Endothelial cell of umbilical vein (primary cell): ENCODE results near the gene CIRBP. TPM values are rescaled to one million over a fixed set of nuclear protein-coding genes. Genes with fewer than 3 reads are reported as not detected.

Source experiments
- BruUV-seq: library from RNA; stranded (reverse); fragments of 400-500 nt; replicated peaks from 2 replicates; lab custom pipeline; 2021; lab: Mats Ljungman, UMichigan
- CTCF ChIA-PET: fragments of 300-600, 350-600 bp; sonication (Branson Sonifier 250); formaldehyde crosslinking; loops from one replicate; lab custom pipeline; 2021; ENCODE audit warnings: antibody characterized with exemption, inconsistent platforms; lab: Charles Lee
- POLR2A ChIA-PET: fragments of 300-600, 350-600 bp; sonication (Branson Sonifier 250); formaldehyde crosslinking; loops from one replicate; lab custom pipeline; 2021; ENCODE audit warnings: antibody characterized with exemption, inconsistent platforms; lab: Charles Lee
- DNase-seq: peaks from one replicate; pipeline ENCODE4 v3.0.0-alpha.2; 2011; ENCODE audit warnings: low read depth, low spot score
- FAIRE-seq: peaks from 2 replicates; lab custom pipeline; 2011; peaks lifted over from hg19 to GRCh38; lab: Jason Lieb, UNC
- H2AFZ ChIP-seq: 2 replicates; pipeline ENCODE4 v1.6.0; 2012; ENCODE audit warnings: low read depth, low read length, control low read depth, inconsistent platforms
- H3K27ac ChIP-seq: 2 replicates; pipeline ENCODE4 v1.5.1; 2011; ENCODE audit warnings: low read depth, mild to moderate bottlenecking, control low read depth, low read length, moderate library complexity; ENCODE audit not compliant: insufficient read depth
- H3K27me3 ChIP-seq, 2 experiments: 2 replicates each; pipeline versions ENCODE4 v1.6.0 to v1.6.1; 2011; ENCODE audit warnings: low read length in 2 of 2, mixed read lengths in 1 of 2; ENCODE audit not compliant: control insufficient read depth in 2 of 2, insufficient read depth in 2 of 2
- H3K36me3 ChIP-seq, 2 experiments: 2 replicates in 1 of 2; 3 replicates in 1 of 2; pipeline ENCODE4 v1.5.1; 2011; ENCODE audit warnings: low read length in 2 of 2, mild to moderate bottlenecking in 1 of 2, moderate library complexity in 1 of 2; ENCODE audit not compliant: control insufficient read depth in 2 of 2, insufficient read depth in 2 of 2; ENCODE audit errors: extremely low read depth in 1 of 2
- H3K4me1 ChIP-seq: 3 replicates; pipeline ENCODE4 v1.5.1; 2011; ENCODE audit warnings: mild to moderate bottlenecking, low read length; ENCODE audit not compliant: control insufficient read depth, insufficient read depth; ENCODE audit errors: extremely low read depth
- H3K4me2 ChIP-seq: 2 replicates; pipeline ENCODE4 v1.6.1; 2011; ENCODE audit warnings: low read length, control low read depth, mixed read lengths; ENCODE audit not compliant: insufficient read depth
- H3K4me3 ChIP-seq, 3 experiments: fragments of 200-600 bp in 1 of 3; sonication (generic), shearing (Covaris generic) in 1 of 3; replicated peaks in 1 of 3; 2 replicates each; pipeline ENCODE4 v1.5.1; 2011 to 2016; ENCODE audit warnings: control low read depth in 3 of 3, low read length in 3 of 3, mild to moderate bottlenecking in 2 of 3, inconsistent platforms in 1 of 3, low read depth in 1 of 3, moderate library complexity in 1 of 3; ENCODE audit not compliant: insufficient read depth in 1 of 3
- H3K79me2 ChIP-seq: 2 replicates; pipeline ENCODE4 v1.6.0; 2012; ENCODE audit warnings: low read length, inconsistent platforms; ENCODE audit not compliant: control insufficient read depth, insufficient read depth
- H3K9ac ChIP-seq: replicated peaks from 2 replicates; pipeline ENCODE3; 2011; ENCODE audit warnings: low read length, control low read depth; ENCODE audit not compliant: insufficient read depth; ENCODE audit errors: extremely low read depth
- H3K9me1 ChIP-seq: replicated peaks from 3 replicates; pipeline ENCODE4 v1.6.0; 2011; ENCODE audit warnings: mild to moderate bottlenecking, low read length; ENCODE audit not compliant: control insufficient read depth, insufficient read depth; ENCODE audit errors: extremely low read depth
- H3K9me3 ChIP-seq: replicated peaks from 2 replicates; pipeline ENCODE4 v1.5.1; 2012; ENCODE audit warnings: low read length, inconsistent platforms; ENCODE audit not compliant: control insufficient read depth, insufficient read depth
- H4K20me1 ChIP-seq: replicated peaks from 2 replicates; pipeline ENCODE3; 2011; ENCODE audit warnings: mild to moderate bottlenecking, low read length; ENCODE audit not compliant: control insufficient read depth, insufficient read depth; ENCODE audit errors: extremely low read depth
- GATA2 ChIP-seq: IDR thresholded peaks from 2 replicates; pipeline ENCODE4 v1.7.0; 2011; ENCODE audit warnings: low read depth, mild to moderate bottlenecking, moderate library complexity, mixed read lengths, low read length; ENCODE audit not compliant: insufficient read length, insufficient read depth
- JUN ChIP-seq: IDR thresholded peaks from 2 replicates; pipeline ENCODE4 v1.6.1; 2011; ENCODE audit warnings: borderline replicate concordance, low read depth; ENCODE audit not compliant: insufficient read length, insufficient read depth
- MAX ChIP-seq: IDR thresholded peaks from 2 replicates; pipeline ENCODE4 v1.6.1; 2011; ENCODE audit not compliant: insufficient read depth, insufficient read length
- MYC ChIP-seq: IDR thresholded peaks from one replicate; pipeline ENCODE4 v1.6.1; 2011; ENCODE audit warnings: mild to moderate bottlenecking, low read depth, low read length
- dilution Hi-C: fragments of 300-500 bp; cut with MboI; formaldehyde crosslinking; loops from one replicate; pipeline ENCODE4 v1.15.0; 2019; ENCODE audit warnings: low sequenced_read_pairs; ENCODE audit not compliant: extremely low pct_ligation_motif_present
- intact Hi-C: fragments of 100-400 bp; cut with micrococcal nuclease; formaldehyde crosslinking; loops from one replicate; pipeline ENCODE4 v1.10.0; 2022
- polyA plus RNA-seq, 4 experiments: library from polyadenylated mRNA; depleted of rRNA in 3 of 4; stranded (reverse) in 3 of 4; unstranded in 1 of 4; fragments of >200 nt; gene quantifications; 2 replicates each; pipeline versions ENCODE4 v1.2.1 to v1.2.3, GENCODE V29; 2011 to 2012; ENCODE audit warnings: missing spikeins in 1 of 4
- total RNA-seq: library from RNA; stranded (reverse); gene quantifications from 2 replicates; pipeline ENCODE4 v1.2.3, GENCODE V29; 2021

The CIRBP gene
- total and polyA plus RNA-seq, 2 donors (not counting 3 experiments of a cell fraction or from before 2014, with no cell fraction given), result 225 to 439 TPM

GRCh38 chr19:1274081-1274851 is 5.1 kb downstream of the CIRBP start:
- intact Hi-C loops (no loop called here), dilution Hi-C loops (no loop called here)
- ChIA-PET POLR2A (interaction anchor here (0.6 kb wide), 1 partner anchor 22 kb away, joined by 5 read pairs; no protein-coding TSS in a partner anchor), CTCF (interaction anchor here (3.9 kb wide), 1 partner anchor 30 kb away, joined by 42 read pairs; no protein-coding TSS in a partner anchor)
- no peaks in the 10 kb centered on the region for H3K9me3 ChIP-seq
- no peaks in the 10 kb centered on the region for H3K9me1 ChIP-seq
- peaks cover 37% of the 10 kb centered on the region for H3K4me1 ChIP-seq
- TF ChIP-seq GATA2, result no peak
- no peak for TF ChIP-seq JUN
- TF ChIP-seq MYC, result no peak
- TF ChIP-seq MAX, result no peak
- peaks cover 23 to 39% of the 10 kb centered on the region in 2 experiments for H3K36me3 ChIP-seq
- BruUV-seq, result TSS peak; percentile 14
- peak overlapping the region; percentile 95 for H3K27ac ChIP-seq
- no peak for FAIRE-seq
- peak overlapping the region in 2 of 3 experiments; percentile 10 to 78 for H3K4me3 ChIP-seq
- H3K9ac ChIP-seq, result peak overlapping the region; percentile 93
- H3K79me2 ChIP-seq, result peaks cover 48% of the 10 kb centered on the region
- H3K27me3 ChIP-seq, result no peaks in the 10 kb centered on the region
- DNase-seq, result no peak
- H2AFZ ChIP-seq, result no peak overlapping the region
- H3K4me2 ChIP-seq, result peak overlapping the region; percentile 40
- no peaks in the 10 kb centered on the region for H4K20me1 ChIP-seq

- no TSS peak for BruUV-seq
- Histone ChIP-seq H3K4me3 (peak overlapping the region in 2 of 3 experiments; percentile 10 to 78), H3K27ac (peak overlapping the region; percentile 95), H3K36me3 (peaks cover 23 to 40% of the 10 kb centered on the region in 2 experiments), H2AFZ (no peak overlapping the region), H3K4me1 (peaks cover 35% of the 10 kb centered on the region), H3K27me3 (no peaks in the 10 kb centered on the region), H3K9ac (peak overlapping the region; percentile 93), H4K20me1 (no peaks in the 10 kb centered on the region), H3K9me1 (no peaks in the 10 kb centered on the region), H3K79me2 (peaks cover 45% of the 10 kb centered on the region), H3K4me2 (peak overlapping the region; percentile 40), H3K9me3 (no peaks in the 10 kb centered on the region)
- FAIRE-seq (no peak), DNase-seq (no peak)
- TF ChIP-seq MYC (no peak), MAX (no peak)
- POLR2A ChIA-PET, result interaction anchor here (1.0 kb wide), 1 partner anchor 30 kb away, joined by 4 read pairs; no protein-coding TSS in a partner anchor
- dilution Hi-C loops (no loop called here), intact Hi-C loops (no loop called here)
- CTCF ChIA-PET, result interaction anchor here (0.6 to 3.9 kb wide), 4 partner anchors 8 to 41 kb away, joined by 3 to 42 read pairs (median 14); no protein-coding TSS in a partner anchor
Measured at GRCh38 chr19:1274852-1275259, 5.7 kb downstream of the CIRBP start.
